Activated T-cell treated with anti-CD3 and anti-CD28 coated beads for 48 hours (primary cell): ENCODE results near the gene HDAC4.

Source experiments
- DNase-seq: peaks from one replicate; pipeline ENCODE4 v3.0.0-alpha.2; 2020; ENCODE audit warnings: low read depth

Gene HDAC4

DNA sequence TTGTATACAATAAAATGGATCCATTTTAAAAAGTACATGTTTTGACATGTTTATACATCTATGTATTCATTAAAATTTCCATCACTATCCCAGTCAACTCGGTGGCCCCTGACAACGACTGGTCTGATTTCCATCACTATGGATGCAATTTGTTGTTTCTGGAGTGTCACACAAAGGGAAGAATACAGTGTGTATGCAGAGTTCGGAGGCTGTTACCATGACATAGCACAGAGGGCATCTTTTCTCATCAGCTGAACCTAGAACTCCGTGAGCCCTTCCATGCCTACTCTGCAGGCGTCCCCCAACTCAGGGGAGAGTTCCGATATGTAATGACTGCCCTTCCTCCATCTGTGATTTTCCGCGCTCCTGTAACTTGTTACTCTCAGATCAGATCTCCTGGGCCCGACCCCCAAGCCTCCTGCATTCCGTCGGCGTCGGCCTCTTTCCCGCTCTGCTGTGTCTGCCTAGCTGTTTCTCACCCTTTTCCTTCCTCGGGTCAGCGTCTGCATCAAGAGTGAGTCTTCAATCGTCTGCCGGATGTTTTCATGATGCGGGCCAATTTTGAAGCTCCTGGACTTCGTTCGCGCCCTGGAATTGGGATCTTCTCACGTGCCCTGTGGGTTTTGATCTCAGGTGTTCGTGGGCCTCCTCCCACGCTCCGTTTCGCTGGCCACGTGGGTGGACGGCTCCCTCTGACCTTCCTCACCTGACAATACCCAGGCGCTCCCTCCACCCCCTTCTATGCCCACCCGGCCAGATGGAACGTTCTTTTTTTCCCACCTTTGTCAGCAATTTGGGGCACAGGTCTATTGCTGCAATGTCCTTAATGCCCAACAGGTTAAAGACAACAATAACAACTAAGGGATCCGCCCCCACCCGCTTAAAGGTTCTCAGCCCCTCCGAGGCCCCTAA lies 391.9 kb downstream of the HDAC4 start:
- DNase-seq = no peak

DNA sequence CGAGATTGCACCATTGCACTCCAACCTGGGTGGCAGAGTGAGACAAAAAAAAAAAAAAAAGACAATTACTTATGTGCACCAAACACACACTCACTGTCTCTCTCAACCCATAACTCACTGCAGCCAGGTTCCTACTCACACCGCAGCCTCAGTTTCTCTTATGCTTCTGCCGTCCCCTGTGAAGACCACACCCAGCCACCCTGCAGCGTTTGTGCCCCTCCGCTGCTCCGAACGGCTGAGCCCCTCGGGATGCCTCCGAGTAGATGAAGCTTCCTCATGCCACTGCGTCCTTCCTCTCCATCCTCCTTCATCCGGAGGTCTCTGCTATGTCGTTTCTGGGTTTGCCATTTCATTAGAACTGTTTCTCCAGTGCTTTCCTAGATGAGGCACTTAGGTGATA lies 392.8 kb downstream of the HDAC4 start:
- DNase-seq = no peak

DNA sequence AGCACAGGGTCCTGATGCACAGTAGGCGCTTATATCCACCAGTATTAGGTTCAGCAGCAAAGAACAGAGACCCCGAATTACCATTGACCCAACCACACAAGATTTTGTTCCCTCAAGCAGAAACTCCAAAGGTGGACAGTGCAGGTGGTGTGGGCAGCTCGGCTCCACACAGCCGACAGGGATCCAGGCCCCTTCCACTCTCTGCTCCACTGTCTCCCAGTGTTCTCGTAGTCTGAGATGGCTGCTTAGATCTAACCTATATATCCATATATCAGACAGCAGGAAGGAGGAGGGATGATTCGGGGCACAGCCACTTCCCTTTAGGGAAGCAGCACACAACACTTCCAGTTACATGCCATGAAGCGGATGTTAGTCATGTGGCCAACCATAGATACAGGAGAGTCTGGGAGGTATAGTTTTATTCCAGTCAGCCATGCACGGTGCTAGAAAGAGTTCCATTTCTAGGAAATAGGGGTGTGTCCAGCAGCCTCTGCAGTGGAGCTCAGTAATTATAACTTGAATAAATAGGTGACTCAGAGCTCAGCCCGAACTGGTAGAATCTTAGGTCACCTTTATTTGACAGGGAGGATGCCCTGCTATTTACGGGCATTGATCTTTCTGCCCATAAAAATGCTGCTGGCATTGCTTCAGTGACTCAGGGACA lies 394.1 kb downstream of the HDAC4 start:
- DNase-seq = no peak

DNA sequence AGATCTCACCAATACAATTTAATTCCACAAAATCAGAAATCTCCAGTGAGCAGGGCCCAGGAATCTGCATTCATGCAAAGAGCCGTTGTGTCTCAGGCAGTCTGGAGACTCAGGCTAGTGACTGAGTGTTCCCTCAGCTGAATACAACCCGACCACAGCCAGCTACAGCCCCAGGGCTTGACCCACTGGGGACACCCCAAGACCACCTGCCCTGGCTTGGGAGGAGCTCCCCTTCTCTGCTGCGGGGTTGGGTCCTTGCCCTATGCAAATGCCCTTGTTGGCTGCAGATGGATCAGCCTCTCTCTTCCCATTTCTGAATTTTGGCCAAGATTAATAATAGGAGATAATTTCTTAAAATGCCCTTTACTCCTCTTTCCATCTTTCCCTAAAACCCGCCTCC lies 395.2 kb downstream of the HDAC4 start:
- no peak for DNase-seq

DNA sequence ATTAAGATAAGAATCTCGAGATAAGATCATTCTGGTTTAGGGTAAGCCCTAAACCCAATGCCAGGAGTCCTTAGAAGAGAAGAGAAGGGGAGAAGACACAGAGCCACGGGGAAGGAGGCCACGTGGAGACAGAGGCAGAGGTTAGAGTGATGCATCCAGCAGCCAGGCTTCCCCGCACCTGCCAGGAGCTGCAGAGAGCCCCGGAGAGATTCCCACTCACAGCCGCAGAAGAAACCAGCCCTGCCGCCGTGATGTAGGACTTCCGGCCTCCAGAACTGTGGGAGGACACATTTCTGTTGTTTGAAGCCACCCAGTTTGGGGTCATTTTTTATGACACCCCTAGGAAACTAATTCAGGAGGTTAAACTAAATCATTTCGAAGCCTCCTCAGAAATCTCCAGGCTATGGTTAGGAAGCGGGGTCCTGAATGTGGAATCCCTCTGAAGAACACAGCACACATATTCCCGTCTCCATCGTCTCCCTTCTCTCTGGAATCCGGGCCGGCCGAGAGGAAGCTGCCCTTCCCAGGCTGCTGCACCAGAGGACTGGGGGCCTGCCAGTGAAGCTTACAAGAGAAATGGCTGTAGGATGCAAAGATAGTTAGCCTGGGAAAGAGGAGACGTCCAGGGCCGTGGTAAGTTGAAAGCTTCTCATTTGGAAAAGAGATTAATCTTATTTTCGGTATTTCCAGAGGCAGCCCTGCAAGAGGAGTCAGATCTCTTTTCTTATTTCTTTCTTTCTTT lies 396.4 kb downstream of the HDAC4 start:
- no peak for DNase-seq

DNA sequence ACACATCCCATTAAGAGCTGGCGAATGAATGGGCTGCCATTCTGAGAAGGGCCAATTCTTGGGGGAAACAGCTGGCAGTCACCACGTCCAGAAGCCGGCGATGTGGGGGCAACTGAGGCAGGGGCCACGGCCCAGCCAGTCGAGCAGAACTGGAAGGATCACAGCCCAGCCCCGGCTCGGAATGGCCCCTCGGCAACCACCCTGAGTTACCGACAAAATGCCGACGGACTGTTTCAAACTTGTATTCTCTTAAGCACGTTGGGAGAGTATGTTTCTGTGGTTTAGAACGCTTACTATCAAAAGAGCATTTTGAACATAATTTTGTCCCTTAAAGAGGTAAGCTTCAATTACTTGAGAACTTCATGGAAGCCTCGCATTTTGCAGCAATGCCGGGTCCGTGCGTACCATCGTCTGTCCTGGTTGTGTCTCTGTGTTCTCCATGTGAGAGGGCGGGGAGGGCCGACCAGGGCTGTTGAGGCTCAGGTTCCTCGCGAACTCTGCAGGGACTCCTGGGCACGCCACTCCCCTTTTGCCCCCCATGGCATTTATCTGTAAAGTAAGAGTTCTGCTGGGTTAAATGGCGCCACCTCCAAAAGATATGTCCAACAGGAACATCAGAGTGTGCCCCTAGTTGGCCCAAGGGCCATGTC lies 397.1 kb downstream of the HDAC4 start:
- DNase-seq = no peak

DNA sequence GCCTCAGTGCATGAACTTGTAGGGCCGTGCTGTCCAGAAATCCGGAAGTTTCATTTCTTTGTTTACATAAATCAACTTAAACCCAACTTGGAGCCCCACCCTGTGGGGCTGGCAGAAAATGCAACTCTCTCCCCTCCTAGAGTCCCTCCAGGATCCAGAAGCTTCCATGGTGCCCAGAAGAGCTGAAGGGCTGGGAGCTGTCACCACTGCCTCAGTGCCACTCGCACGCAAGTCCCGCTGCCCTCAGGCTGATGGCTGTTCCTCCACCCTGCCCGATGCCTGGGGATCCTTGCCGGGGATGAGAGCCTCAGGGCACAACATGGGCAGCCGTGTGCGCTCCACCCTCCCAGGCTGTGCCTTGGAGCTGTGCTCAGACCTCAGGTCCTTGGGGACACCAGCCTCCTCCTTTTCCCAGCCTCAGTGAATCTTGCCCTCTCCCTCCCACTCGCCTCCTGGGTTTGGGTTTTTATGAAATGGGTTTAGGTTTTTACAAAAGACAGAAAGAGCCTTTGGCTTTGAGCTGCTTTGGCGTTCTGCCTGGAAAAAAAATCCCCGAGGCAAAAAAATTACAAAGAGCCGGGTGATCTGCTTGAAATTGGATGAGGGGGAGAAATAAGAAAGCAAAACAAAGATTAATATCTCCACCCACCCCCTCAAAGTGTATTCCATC lies 397.7 kb downstream of the HDAC4 start:
- DNase-seq = no peak

DNA sequence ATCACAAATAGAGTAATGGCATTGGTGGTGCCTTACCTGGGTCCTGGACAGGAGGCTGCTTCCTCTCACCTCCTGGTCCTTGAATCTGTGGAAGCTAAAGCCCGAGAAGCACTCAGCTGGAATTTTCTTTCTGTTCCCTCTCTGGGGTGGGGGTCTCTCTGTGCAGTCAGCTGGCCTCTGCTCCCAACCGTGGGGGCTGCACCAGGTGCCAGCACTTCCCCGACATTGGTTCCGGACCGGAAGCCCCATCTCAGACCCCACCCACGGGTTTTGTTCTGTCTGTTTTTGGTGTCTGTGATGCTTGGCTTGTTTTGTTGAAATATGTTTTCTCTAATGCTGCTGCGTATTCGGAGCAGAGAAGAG lies 398.2 kb downstream of the HDAC4 start:
- no peak for DNase-seq

DNA sequence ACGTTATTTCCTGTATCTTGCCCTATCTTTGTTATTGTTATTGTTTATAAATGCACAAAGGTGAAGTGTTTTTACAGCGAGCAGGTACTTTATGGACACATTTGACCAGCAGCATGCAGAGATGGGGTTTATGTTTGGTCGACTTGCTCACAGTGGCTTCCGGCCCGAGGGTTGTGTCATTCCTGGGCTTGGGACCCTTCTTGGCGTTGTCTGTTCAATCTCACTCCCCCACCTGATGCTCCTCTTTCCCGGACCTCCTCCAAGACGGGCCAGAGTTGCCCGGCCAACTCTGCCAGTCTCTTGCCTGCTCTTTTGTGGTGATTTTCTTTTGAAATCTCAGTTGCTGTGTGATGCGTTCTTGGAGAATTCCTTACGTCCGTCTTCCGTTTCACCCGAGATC lies 399.0 kb downstream of the HDAC4 start:
- DNase-seq = no peak

DNA sequence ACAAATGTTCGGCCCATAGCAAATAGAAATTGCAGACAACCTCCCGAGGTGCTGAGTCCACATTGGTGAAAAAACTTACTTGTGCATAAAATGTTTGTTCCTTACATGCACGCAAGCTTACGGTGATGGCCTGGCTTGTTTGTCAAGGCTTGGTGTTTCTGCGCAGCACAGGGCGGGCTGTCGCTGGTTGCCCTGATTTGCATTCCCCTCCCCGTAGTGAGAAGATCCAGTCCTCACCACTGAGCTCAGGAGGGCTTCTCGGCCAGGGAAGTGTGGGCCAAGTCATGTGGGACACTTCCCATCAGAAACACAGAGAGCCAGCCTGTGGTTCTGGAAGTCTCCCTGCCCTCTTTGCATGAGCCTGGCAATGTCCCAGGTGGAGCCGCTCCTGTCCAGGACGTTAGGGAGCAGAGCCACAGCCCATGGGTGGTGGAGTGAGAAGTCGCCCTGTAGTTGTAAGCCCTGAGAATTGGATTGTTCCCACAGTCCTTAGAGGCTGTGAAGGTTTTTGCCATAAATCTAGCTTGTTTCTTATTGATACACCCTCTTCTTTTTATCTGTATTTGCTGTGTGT lies 400.2 kb downstream of the HDAC4 start:
- no peak for DNase-seq

DNA sequence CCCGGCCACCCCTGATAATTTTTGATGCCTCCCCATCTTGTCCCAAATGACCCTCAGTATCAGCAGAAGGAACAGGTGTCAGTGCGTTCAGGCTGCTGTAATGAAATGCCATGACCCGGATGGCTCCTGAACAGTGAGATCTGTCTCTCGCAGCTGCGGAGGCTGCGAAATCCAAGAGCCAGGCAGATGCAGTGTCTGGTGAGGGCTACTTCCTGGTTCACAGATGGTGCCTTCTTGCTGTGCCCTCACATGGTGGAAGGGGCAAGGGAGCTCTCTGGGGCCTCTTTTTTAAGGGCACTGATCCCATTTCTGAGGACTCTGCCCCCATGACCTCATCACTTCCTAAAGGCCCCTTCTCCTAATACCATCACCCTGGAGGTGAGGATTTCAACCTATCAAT lies 400.7 kb downstream of the HDAC4 start:
- DNase-seq = no peak

DNA sequence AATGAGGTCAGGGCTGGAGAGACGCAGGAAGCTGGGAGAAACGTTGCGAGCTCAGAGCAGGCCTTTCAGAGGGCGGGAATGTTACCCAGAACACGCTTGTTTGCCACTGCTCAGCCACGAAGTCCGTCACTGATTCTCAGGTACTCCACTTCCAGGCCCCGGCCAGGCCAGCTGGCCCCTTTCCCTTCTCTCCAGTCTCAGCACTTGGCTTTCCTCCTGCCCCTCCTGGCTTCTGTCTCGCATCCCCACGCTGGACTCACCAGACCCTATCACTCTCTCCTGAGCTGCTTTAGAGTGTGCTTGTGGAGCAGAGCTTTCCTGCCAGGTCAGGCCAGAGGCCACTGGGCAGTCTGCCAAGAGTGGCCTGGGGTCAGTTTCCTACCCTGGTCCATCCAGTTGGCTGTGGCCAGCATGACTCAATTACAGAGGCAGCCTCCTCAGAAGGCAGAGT lies 401.5 kb downstream of the HDAC4 start:
- DNase-seq = no peak

DNA sequence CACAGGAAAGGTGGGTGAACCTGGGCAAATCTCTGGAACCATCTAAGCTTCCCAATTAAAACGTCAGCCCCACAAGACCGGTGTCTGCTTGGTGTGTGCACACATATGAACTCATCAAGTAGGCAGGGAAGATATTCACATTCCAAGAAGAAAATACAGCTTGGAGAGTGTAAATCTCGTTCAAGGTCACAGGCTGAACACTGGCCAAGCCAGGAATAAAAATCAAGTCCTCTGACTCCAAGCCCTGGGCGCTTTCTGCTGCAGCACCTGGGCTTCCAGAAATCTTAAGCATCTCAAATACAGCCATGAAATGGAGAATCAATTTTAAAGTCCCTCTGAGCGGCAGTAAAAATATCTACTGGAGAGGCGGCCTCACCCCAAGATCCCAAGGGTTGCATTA lies 402.0 kb downstream of the HDAC4 start:
- DNase-seq = no peak
